Activated naive CD8-positive, alpha-beta T cell (primary cell): Measurements from ENCODE around the gene SRP68.

ENCODE experiments used
- H3K27ac Mint-ChIP-seq: one replicate; pipeline ENCODE4 v1.8.0; 2021; ENCODE audit warnings: mixed read lengths
- H3K27me3 Mint-ChIP-seq: one replicate; pipeline ENCODE4 v1.8.0; 2021; ENCODE audit warnings: mixed read lengths
- H3K36me3 Mint-ChIP-seq: one replicate; pipeline ENCODE4 v1.8.0; 2021; ENCODE audit warnings: mixed read lengths
- H3K4me1 Mint-ChIP-seq: one replicate; pipeline ENCODE4 v1.8.0; 2021; ENCODE audit warnings: low read depth, mixed read lengths
- H3K4me3 Mint-ChIP-seq: one replicate; pipeline ENCODE4 v1.8.0; 2021; ENCODE audit warnings: mild to moderate bottlenecking, mixed read lengths
- H3K9me3 Mint-ChIP-seq: one replicate; pipeline ENCODE4 v1.8.0; 2021; ENCODE audit warnings: low read depth, mixed read lengths

The SRP68 gene

GRCh38 chr17:76025294-76025693 is 47.0 kb downstream of the SRP68 start:
- H3K9me3 Mint-ChIP-seq, result no peaks in the 10 kb centered on the region
- peaks cover 32% of the 10 kb centered on the region for H3K4me1 Mint-ChIP-seq
- H3K27ac Mint-ChIP-seq, result no peak overlapping the region
- no peak overlapping the region for H3K4me3 Mint-ChIP-seq
- no peaks in the 10 kb centered on the region for H3K27me3 Mint-ChIP-seq
- H3K36me3 Mint-ChIP-seq, result no peaks in the 10 kb centered on the region

GRCh38 chr17:76024353-76024752 is 48.0 kb downstream of the SRP68 start:
- Mint-ChIP-seq H3K4me1 (peaks cover 28% of the 10 kb centered on the region), H3K9me3 (no peaks in the 10 kb centered on the region), H3K4me3 (no peak overlapping the region), H3K27me3 (no peaks in the 10 kb centered on the region), H3K27ac (no peak overlapping the region), H3K36me3 (no peaks in the 10 kb centered on the region)

GRCh38 chr17:76023900-76024237 is 48.4 kb downstream of the SRP68 start:
- H3K4me3 Mint-ChIP-seq, result no peak overlapping the region

GRCh38 chr17:76022973-76023899 is 49.1 kb downstream of the SRP68 start:
- Mint-ChIP-seq H3K27me3 (no peaks in the 10 kb centered on the region), H3K27ac (peak overlapping the region; percentile 41), H3K4me1 (peaks cover 16% of the 10 kb centered on the region), H3K9me3 (no peaks in the 10 kb centered on the region), H3K36me3 (no peaks in the 10 kb centered on the region), H3K4me3 (no peak overlapping the region)

More at GRCh38 chr17:76023900-76024237, 48.4 kb downstream of the SRP68 start:
- Mint-ChIP-seq H3K27ac (no peak overlapping the region), H3K9me3 (no peaks in the 10 kb centered on the region), H3K27me3 (no peaks in the 10 kb centered on the region), H3K36me3 (no peaks in the 10 kb centered on the region), H3K4me1 (peaks cover 23% of the 10 kb centered on the region)

- Mint-ChIP-seq H3K27me3 (no peaks in the 10 kb centered on the region), H3K9me3 (no peaks in the 10 kb centered on the region), H3K4me1 (peaks cover 9% of the 10 kb centered on the region), H3K36me3 (no peaks in the 10 kb centered on the region), H3K4me3 (no peak overlapping the region), H3K27ac (no peak overlapping the region)
Observed at GRCh38 chr17:76022285-76022684, 50.0 kb downstream of the SRP68 start.

GRCh38 chr17:76019833-76020467 is 52.4 kb downstream of the SRP68 start:
- no peak overlapping the region for H3K4me3 Mint-ChIP-seq
- H3K4me1 Mint-ChIP-seq, result peaks cover 13% of the 10 kb centered on the region
- no peaks in the 10 kb centered on the region for H3K36me3 Mint-ChIP-seq
- no peaks in the 10 kb centered on the region for H3K9me3 Mint-ChIP-seq
- no peaks in the 10 kb centered on the region for H3K27me3 Mint-ChIP-seq
- no peak overlapping the region for H3K27ac Mint-ChIP-seq

GRCh38 chr17:76018801-76019200 is 53.5 kb downstream of the SRP68 start:
- Mint-ChIP-seq H3K4me3 (no peak overlapping the region), H3K4me1 (peaks cover 15% of the 10 kb centered on the region), H3K27ac (no peak overlapping the region), H3K27me3 (no peaks in the 10 kb centered on the region), H3K36me3 (no peaks in the 10 kb centered on the region), H3K9me3 (no peaks in the 10 kb centered on the region)

GRCh38 chr17:76018340-76018680 is 54.0 kb downstream of the SRP68 start:
- no peaks in the 10 kb centered on the region for H3K27me3 Mint-ChIP-seq
- H3K27ac Mint-ChIP-seq, result no peak overlapping the region
- no peaks in the 10 kb centered on the region for H3K9me3 Mint-ChIP-seq
- H3K4me3 Mint-ChIP-seq, result no peak overlapping the region
- H3K4me1 Mint-ChIP-seq, result peaks cover 15% of the 10 kb centered on the region
- H3K36me3 Mint-ChIP-seq, result no peaks in the 10 kb centered on the region

- Mint-ChIP-seq H3K4me3 (no peak overlapping the region), H3K4me1 (peaks cover 12% of the 10 kb centered on the region), H3K36me3 (no peaks in the 10 kb centered on the region), H3K27me3 (no peaks in the 10 kb centered on the region), H3K27ac (no peak overlapping the region), H3K9me3 (no peaks in the 10 kb centered on the region)
Observed at GRCh38 chr17:76017481-76018339, 54.6 kb downstream of the SRP68 start.

GRCh38 chr17:76014925-76015261 is 57.4 kb downstream of the SRP68 start:
- Mint-ChIP-seq H3K4me1 (peaks cover 9% of the 10 kb centered on the region), H3K4me3 (no peak overlapping the region), H3K27ac (no peak overlapping the region), H3K27me3 (no peaks in the 10 kb centered on the region), H3K9me3 (no peaks in the 10 kb centered on the region), H3K36me3 (no peaks in the 10 kb centered on the region)

GRCh38 chr17:76014100-76014924 is 58.0 kb downstream of the SRP68 start:
- Mint-ChIP-seq H3K4me1 (peaks cover 9% of the 10 kb centered on the region), H3K27ac (no peak overlapping the region), H3K36me3 (no peaks in the 10 kb centered on the region), H3K9me3 (no peaks in the 10 kb centered on the region), H3K27me3 (no peaks in the 10 kb centered on the region), H3K4me3 (peak overlapping the region; percentile 23)

GRCh38 chr17:76013377-76013932 is 58.9 kb downstream of the SRP68 start:
- Mint-ChIP-seq H3K9me3 (no peaks in the 10 kb centered on the region), H3K27ac (no peak overlapping the region), H3K27me3 (no peaks in the 10 kb centered on the region), H3K36me3 (no peaks in the 10 kb centered on the region), H3K4me3 (no peak overlapping the region), H3K4me1 (peaks cover 9% of the 10 kb centered on the region)

GRCh38 chr17:76011951-76012350 is 60.4 kb downstream of the SRP68 start:
- Mint-ChIP-seq H3K4me3 (no peak overlapping the region), H3K4me1 (peaks cover 9% of the 10 kb centered on the region), H3K27me3 (no peaks in the 10 kb centered on the region), H3K9me3 (no peaks in the 10 kb centered on the region), H3K27ac (no peak overlapping the region), H3K36me3 (no peaks in the 10 kb centered on the region)

GRCh38 chr17:76009969-76010661 is 62.2 kb downstream of the SRP68 start:
- H3K27ac Mint-ChIP-seq, result no peak overlapping the region
- H3K4me3 Mint-ChIP-seq, result no peak overlapping the region
- no peaks in the 10 kb centered on the region for H3K36me3 Mint-ChIP-seq
- H3K4me1 Mint-ChIP-seq, result peaks cover 6% of the 10 kb centered on the region
- H3K9me3 Mint-ChIP-seq, result no peaks in the 10 kb centered on the region
- H3K27me3 Mint-ChIP-seq, result no peaks in the 10 kb centered on the region
